K562 (cell line): ENCODE results near the gene PHF10. TPM values are rescaled to one million over a fixed set of nuclear protein-coding genes. Genes with fewer than 3 reads are reported as not detected.

Experiments
- ARNT ChIP-seq, 2 experiments: fragments of 450-650 bp; IDR thresholded peaks; 2 replicates each; pipeline ENCODE4 v1.6.1; 2016; ENCODE audit warnings: mild to moderate bottlenecking in 1 of 2
- CAMTA2 ChIP-seq: fragments of 250-450 bp; sonication (Bioruptor Pico); conservative IDR thresholded peaks from 2 replicates; pipeline ENCODE4 v1.5.1; 2022
- ELF2 ChIP-seq: fragments of 250-450 bp; sonication (Bioruptor Pico); IDR thresholded peaks from 2 replicates; pipeline ENCODE4 v1.5.0; 2021; ENCODE audit warnings: mild to moderate bottlenecking
- GTF2A2 ChIP-seq: IDR thresholded peaks from 2 replicates; pipeline ENCODE4 v1.6.1; 2016; ENCODE audit warnings: mild to moderate bottlenecking, missing genetic modification characterization, missing compliant biosample characterization
- HLTF ChIP-seq: fragments of 450-650 bp; IDR thresholded peaks from 2 replicates; pipeline ENCODE4 v1.6.1; 2016
- NEUROD1 ChIP-seq: fragments of 150-350 bp; IDR thresholded peaks from 2 replicates; pipeline ENCODE4 v1.6.1; 2014; ENCODE audit warnings: borderline replicate concordance, low read length, low read depth; ENCODE audit not compliant: partially characterized antibody
- NKRF ChIP-seq: fragments of 450-650 bp; IDR thresholded peaks from 2 replicates; pipeline ENCODE4 v1.6.1; 2016; ENCODE audit warnings: borderline replicate concordance
- PML ChIP-seq: IDR thresholded peaks from 2 replicates; pipeline ENCODE4 v1.6.1; 2012; ENCODE audit warnings: low read length, inconsistent platforms
- PREB ChIP-seq: sonication (generic); formaldehyde crosslinking; IDR thresholded peaks from 2 replicates; pipeline ENCODE4 v1.8.1; 2023; ENCODE audit warnings: mild to moderate bottlenecking, missing genetic modification reagents
- RAD21 ChIP-seq, 2 experiments: fragments of 250-450 bp in 1 of 2; fragments of 450-650 bp in 1 of 2; sonication (Bioruptor Pico) in 1 of 2; formaldehyde crosslinking in 1 of 2; IDR thresholded peaks in 1 of 2; conservative IDR thresholded peaks in 1 of 2; 2 replicates each; pipeline versions ENCODE4 v1.4.0 to v1.8.0; 2020 to 2022; ENCODE audit warnings: mild to moderate bottlenecking in 2 of 2, moderate library complexity in 1 of 2
- ZBTB2 ChIP-seq: fragments of 450-650 bp; IDR thresholded peaks from 2 replicates; pipeline ENCODE4 v1.6.1; 2016; ENCODE audit warnings: antibody characterized with exemption
- ZNF143 ChIP-seq: sonication (generic); formaldehyde crosslinking; IDR thresholded peaks from 2 replicates; pipeline ENCODE4 v1.9.0; 2022; ENCODE audit warnings: mild to moderate bottlenecking, missing genetic modification reagents
- ZNF146 ChIP-seq: IDR thresholded peaks from one replicate; pipeline ENCODE4 v1.6.1; 2018; ENCODE audit warnings: missing compliant biosample characterization; ENCODE audit not compliant: unreplicated experiment
- ZNF224 ChIP-seq: sonication (generic); formaldehyde crosslinking; IDR thresholded peaks from 2 replicates; pipeline ENCODE4 v1.8.0; 2022; ENCODE audit warnings: mild to moderate bottlenecking, missing genetic modification reagents
- ZNF347 ChIP-seq: fragments of 450-650 bp; formaldehyde crosslinking; IDR thresholded peaks from 2 replicates; pipeline ENCODE4 v1.4.0; 2020; ENCODE audit warnings: low read depth, mild to moderate bottlenecking, moderate library complexity
- ZNF354B ChIP-seq: fragments of 250-450 bp; sonication (Bioruptor Pico); IDR thresholded peaks from 2 replicates; pipeline ENCODE4 v1.4.0; 2020
- ZNF609 ChIP-seq: sonication (generic); formaldehyde crosslinking; IDR thresholded peaks from 2 replicates; pipeline ENCODE4 v1.8.1; 2023; ENCODE audit warnings: missing genetic modification reagents, mild to moderate bottlenecking, borderline replicate concordance
- ZNF644 ChIP-seq: fragments of 200-800 bp; sonication (Bioruptor generic); IDR thresholded peaks from 2 replicates; pipeline ENCODE4 v1.6.1; 2016; ENCODE audit warnings: low read depth, missing genetic modification characterization, missing compliant biosample characterization
- polyA plus RNA-seq, 8 experiments: library from polyadenylated mRNA; depleted of rRNA in 4 of 8; stranded (reverse) in 5 of 8; unstranded in 3 of 8; fragments of >200 nt; fragmentation: Nextera tagmentation in 2 of 8; fragmentation: Illumina TruSeq in 1 of 8; extraction: Ambion mirVana in 2 of 8; extraction: Trizol in 1 of 8; gene quantifications; 2 replicates each; pipeline versions ENCODE4 v1.2.1 to v1.2.3, GENCODE V29; 2011 to 2014; ENCODE audit warnings: inconsistent platforms in 1 of 8, missing spikeins in 1 of 8
- total RNA-seq, 7 experiments: library from RNA; depleted of rRNA in 6 of 7; stranded (reverse); fragments of >200 nt in 6 of 7; fragmentation: Illumina TruSeq in 2 of 7; extraction: Trizol in 2 of 7; gene quantifications; 2 replicates each; pipeline versions ENCODE4 v1.2.1 to v1.2.3, GENCODE V29; 2011 to 2021; ENCODE audit warnings: low replicate concordance in 1 of 7

PHF10 gene
- total and polyA plus RNA-seq, 9 of the 15 experiments (the other 6 are each of a cell fraction or from before 2014, with no cell fraction given) = 23.9 to 88.9 (median 46.0) TPM

GRCh38 chr6:169751242-169752073, 27.2 kb upstream of the PHF10 start, which contains the start of the genes DYNLT2 and ERMARD (continued):
- TF ChIP-seq PREB (CRISPR knock-in tag) = no peak
- peak; percentile 26; the same call in 1 of the 2 replicates for TF ChIP-seq ZNF143 (CRISPR knock-in tag)
- TF ChIP-seq CAMTA2 (CRISPR knock-in tag) = no peak
- TF ChIP-seq PML = peak; percentile 91
- TF ChIP-seq ZNF224 (CRISPR knock-in tag) = no peak; the same call in 1 of the 2 replicates
- peak; percentile 57; the same call in 1 of the 2 replicates for TF ChIP-seq HLTF
- no peak for TF ChIP-seq ZNF347 (CRISPR knock-in tag)
- no peak for TF ChIP-seq GTF2A2 (tag)
- TF ChIP-seq ZNF354B (CRISPR knock-in tag) = no peak
- peak; percentile 73 for TF ChIP-seq NEUROD1
- TF ChIP-seq RAD21 (CRISPR knock-in tag; conservative IDR thresholded peaks at IDR 0.05 in 1 of 2, IDR thresholded peaks at IDR 0.05 in 1 of 2) = 0 out of 4 replicates have a peak, but pooled peaks of 1 of the 2 experiments have one; percentile 3
- no peak; the same call in 1 of the 2 replicates for TF ChIP-seq ZBTB2
- TF ChIP-seq ZNF644 (tag) = no peak; the same call in 1 of the 2 replicates
- TF ChIP-seq ZNF609 (CRISPR knock-in tag) = peak; percentile 47; the same call in 1 of the 2 replicates
- peak; percentile 90 for TF ChIP-seq NKRF
- TF ChIP-seq ARNT (IDR thresholded peaks at IDR 0.05) = peak in 1 of 2 experiments; percentile 48; a peak in 1 of 4 replicates
- peak; percentile 98 for TF ChIP-seq ELF2 (CRISPR knock-in tag)
- no peak for TF ChIP-seq ZNF146
